ENCODE data around the gene DCANP1. TPM values are rescaled to one million over a fixed set of nuclear protein-coding genes. Genes with fewer than 3 reads are reported as not detected.

The DCANP1 gene
- total RNA-seq, 1 donor from 2014 or later, result not detected

DNA sequence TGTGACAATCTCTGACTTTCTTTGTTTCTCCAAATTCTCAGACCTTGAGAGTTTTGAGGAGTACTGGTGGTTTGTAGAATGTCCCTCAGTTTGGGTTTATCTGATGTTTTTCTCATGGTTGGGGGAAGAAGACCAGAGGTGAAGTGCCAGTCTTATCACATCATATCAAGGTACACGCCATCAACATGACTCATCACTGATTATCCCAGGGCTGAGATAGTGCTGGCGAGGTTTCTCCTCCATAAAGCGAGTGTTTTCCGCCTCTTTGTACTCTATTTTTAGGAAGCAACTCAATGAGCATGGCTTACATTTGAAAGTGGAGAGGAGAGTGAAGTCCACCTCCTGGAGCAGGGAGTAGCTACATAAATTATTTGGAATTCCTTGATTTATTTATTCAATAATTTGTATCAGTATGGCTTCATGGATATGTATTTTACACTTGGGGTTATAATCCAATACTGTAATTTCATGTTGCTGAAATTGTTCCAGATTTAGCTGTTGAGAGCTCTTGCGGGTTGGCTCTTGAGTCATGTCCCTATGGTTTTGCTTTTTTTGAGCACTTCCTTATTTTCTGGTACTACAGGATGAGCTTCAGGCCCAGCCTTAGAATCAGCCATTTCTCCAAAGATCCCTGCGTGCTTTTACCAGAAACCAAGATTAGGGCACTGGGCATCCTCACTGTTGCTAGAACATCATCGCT, 23.9 kb downstream of the DCANP1 start:
- intact Hi-C loops (cut with micrococcal nuclease), result no loop called here
- Mint-ChIP-seq H3K27me3 (peaks cover 36% of the 10 kb centered on the region), H3K36me3 (ENCODE audit: low read depth) (peaks cover 2% of the 10 kb centered on the region), H3K9me3 (peaks cover 6% of the 10 kb centered on the region), H3K4me3 (no peak overlapping the region), H3K4me1 (peaks cover 20% of the 10 kb centered on the region), H3K27ac (no peak overlapping the region)
- no peak for DNase-seq

DNA sequence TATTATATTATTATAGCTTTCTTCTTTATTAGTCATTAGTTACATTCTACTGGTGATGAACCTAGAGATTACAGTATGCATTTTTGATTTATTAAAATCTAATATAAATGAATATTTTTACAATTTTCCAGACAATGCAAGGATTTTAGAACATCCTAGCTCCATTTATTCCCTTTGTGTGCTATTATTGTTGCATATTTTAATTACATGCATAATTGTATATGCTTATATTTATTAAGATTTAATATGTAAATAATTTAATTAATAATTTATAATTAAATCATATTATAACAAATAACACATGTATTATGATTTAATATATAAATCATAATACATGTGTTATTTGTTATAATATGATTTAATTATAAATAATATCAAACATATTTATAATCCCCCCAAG, 24.7 kb downstream of the DCANP1 start:
- Mint-ChIP-seq H3K27ac (no peak overlapping the region), H3K36me3 (ENCODE audit: low read depth) (peaks cover 2% of the 10 kb centered on the region), H3K27me3 (peaks cover 44% of the 10 kb centered on the region), H3K4me3 (no peak overlapping the region), H3K9me3 (peaks cover 6% of the 10 kb centered on the region), H3K4me1 (peaks cover 20% of the 10 kb centered on the region)
- DNase-seq, result no peak
- intact Hi-C loops (cut with micrococcal nuclease), result no loop called here

DNA sequence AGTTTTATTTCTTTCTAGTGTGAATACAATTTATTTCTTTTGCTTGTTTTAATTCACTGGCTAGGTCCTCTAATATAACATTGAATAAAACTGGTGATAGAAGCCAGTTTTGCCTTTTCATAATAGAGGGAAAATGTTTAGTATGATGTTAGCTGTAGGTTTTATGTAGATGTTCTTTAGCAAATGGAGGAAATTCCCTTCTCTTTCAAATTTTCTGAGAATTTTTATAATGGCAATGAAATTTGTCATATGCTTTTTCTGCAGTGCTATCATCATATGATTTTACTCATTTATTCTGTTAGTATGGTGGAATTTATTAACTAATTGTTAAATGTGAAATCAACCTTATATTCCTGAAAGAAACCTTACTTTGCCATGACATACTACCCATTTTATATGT, 30.1 kb downstream of the DCANP1 start:
- Mint-ChIP-seq H3K9me3 (peaks cover 9% of the 10 kb centered on the region), H3K36me3 (ENCODE audit: low read depth) (peaks cover 2% of the 10 kb centered on the region), H3K27me3 (peaks cover 67% of the 10 kb centered on the region), H3K4me3 (no peak overlapping the region), H3K4me1 (no peaks in the 10 kb centered on the region), H3K27ac (no peak overlapping the region)
- intact Hi-C loops (cut with micrococcal nuclease), result no loop called here
- no peak for DNase-seq

DNA sequence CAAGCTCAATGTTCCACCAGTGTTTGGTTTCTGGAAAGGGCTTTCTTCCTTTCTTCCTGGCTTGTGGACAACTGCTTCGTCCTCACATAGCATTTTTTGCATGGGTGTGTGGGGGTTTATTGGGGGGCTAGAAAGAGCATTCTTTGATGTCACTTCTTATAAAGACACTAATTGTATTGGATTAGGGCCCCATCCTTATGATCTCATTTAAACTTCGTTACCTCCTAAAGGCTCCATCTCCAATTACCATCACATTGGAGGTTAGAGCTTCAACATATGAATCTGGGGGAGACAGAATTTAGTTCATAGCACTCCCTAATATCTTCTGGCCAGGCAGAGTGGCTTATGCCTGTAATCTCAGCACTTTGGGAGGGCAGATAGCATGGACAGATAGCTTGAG, 42.1 kb downstream of the DCANP1 start:
- DNase-seq, result no peak
- Mint-ChIP-seq H3K9me3 (peaks cover 4% of the 10 kb centered on the region), H3K4me1 (peaks cover 2% of the 10 kb centered on the region), H3K27ac (no peak overlapping the region), H3K27me3 (peaks cover 27% of the 10 kb centered on the region), H3K4me3 (no peak overlapping the region), H3K36me3 (ENCODE audit: low read depth) (no peaks in the 10 kb centered on the region)
- intact Hi-C loops (cut with micrococcal nuclease), result no loop called here

DNA sequence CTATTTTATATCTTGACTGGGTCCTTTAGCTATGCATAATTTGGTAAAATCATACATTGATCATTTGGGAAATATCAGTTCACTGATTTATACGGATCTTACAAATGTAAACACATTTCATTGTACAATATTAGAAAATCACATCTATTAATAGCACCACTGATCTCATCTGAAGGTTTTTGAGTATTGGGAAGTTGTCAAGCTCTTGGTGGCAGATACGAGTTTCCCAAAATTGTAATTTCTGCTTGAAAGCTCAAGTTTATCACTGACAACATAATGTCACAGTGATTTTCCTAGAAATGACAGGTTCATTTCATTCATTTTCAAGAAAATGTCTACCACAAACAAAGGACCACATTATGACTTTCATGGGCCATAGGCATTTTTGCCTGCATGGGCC, 45.1 kb downstream of the DCANP1 start:
- Mint-ChIP-seq H3K27ac (no peak overlapping the region), H3K9me3 (peaks cover 4% of the 10 kb centered on the region), H3K4me1 (peaks cover 17% of the 10 kb centered on the region), H3K4me3 (no peak overlapping the region), H3K36me3 (ENCODE audit: low read depth) (peaks cover 9% of the 10 kb centered on the region), H3K27me3 (peaks cover 17% of the 10 kb centered on the region)
- no peak for DNase-seq
- intact Hi-C loops (cut with micrococcal nuclease), result no loop called here

DNA sequence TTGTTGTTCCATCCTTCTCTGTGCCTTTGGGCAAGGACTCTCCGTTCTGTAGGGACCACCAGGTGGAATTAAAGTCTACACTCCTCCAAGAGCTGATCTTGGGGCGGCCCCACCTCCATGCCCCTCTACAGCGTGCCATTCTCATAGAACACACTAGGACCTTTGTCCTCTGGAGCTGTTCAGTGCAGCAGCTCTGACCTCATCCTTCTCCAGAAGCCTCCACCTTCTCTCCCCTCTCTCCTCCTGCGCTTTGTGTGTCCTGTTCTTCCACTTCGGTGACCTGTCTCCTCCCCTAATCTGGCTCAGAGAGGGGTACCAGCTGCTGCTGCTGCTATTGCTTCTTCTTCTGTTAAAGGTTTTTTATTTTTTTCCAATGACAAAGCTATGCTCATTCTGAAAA, 46.3 kb downstream of the DCANP1 start:
- Mint-ChIP-seq H3K4me3 (peak overlapping the region; percentile 90), H3K9me3 (peaks cover 4% of the 10 kb centered on the region), H3K36me3 (ENCODE audit: low read depth) (peaks cover 12% of the 10 kb centered on the region), H3K27ac (no peak overlapping the region), H3K4me1 (peaks cover 28% of the 10 kb centered on the region), H3K27me3 (peaks cover 9% of the 10 kb centered on the region)
- DNase-seq, result peak; percentile 53
- intact Hi-C loops (cut with micrococcal nuclease), result no loop called here

DNA sequence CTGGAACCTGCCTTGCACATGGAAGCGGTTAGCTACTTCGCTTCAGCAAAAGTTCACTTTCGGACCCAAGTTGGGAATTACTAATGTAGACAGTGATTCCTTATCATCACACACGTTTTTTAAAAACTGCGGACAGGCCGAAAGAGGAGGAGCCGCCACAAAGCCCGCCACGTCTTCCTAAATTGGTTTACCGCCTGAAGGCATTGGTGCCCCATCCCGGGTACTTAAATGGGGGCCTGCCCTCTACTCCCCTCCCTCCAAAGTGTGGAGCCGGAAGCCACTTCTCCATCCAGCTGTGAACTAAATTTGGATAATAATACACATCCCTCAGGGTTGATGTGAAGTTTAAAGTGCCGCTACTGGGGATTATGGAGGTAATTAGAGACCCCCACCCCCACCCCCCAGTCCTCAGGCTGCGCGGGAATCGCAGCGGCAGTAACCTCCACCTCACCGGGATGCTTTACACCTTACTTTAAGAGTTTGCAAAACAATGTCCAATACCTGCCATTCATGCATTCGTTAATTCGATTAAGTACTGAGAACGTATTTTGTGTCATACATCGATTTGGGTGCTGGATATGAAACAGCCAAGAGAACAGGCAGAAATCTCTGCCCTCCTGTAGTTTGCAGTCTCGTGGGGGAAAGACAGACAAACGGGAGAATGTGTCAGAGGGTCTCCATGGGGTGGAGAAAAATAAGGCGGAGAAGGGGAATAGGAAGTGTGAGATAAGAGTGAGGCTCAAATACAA, 47.2 kb downstream of the DCANP1 start:
- intact Hi-C loops (cut with micrococcal nuclease), result loop anchor here (1.0 to 5.0 kb wide), 2 partner anchors 23 to 38 kb away; no protein-coding TSS in a partner anchor
- Mint-ChIP-seq H3K36me3 (ENCODE audit: low read depth) (peaks cover 16% of the 10 kb centered on the region), H3K4me1 (peaks cover 37% of the 10 kb centered on the region), H3K9me3 (peaks cover under 1% of the 10 kb centered on the region), H3K4me3 (peak overlapping the region; percentile 90), H3K27ac (peak overlapping the region; percentile 91), H3K27me3 (peaks cover 3% of the 10 kb centered on the region)
- peak; percentile 48 for DNase-seq

DNA sequence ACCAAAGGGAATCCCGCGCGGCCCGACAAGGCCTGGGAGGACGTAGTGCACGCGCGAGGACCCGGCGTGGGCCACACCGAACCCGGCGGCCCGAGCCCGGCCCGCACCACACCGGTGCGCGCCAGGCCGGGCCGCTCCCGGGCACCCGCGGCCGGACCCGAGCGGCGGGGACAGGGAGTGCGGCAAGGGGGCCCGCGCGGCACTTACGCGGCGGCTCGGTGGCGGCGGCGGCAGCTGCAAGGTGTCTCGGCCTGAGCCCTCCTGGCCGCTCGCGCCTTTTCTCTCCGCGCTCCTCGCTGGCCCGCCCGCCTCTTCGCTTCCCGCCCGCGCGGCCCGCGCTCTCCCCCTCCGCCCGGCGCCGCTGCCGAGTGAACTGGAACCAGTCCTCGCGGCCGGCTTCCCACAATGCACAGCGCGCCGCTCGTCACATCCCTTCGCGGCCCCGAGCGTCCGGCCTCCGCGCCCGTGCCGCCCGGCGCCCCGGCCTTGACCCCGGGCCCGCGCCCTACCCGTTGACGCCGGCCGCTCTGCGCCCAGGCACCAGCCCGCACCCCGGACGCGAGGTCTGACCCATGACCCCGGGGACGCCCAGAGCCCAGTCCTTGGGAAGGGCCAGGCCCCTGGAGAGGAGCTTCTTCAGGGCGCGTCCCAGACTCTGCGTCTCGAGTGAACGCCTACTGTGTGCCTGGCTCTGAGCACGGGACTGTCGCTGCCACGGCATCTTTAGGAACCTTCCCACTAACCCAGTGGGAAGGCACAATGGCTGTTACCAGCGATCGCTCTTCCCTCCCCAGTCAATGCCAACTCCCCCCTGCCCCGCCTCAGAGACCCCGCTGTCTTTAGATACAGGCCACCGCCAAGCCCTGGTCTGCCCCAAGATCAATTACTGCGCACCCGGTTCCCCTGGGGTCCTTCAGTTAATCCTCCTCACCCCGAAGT, 48.0 kb downstream of the DCANP1 start, which contains the start of gene MACROH2A1:
TSS of gene MACROH2A1 (minus strand) at position 377 of the 939 bp plus-strand sequence. CDS start 10,138 bp downstream, outside the sequence.
- Mint-ChIP-seq H3K4me3 (peak within 1 kb of the TSS; percentile 90), H3K27ac (peak within 1 kb of the TSS; percentile 91), H3K4me1 (peaks cover 43% of the 10 kb centered on the region), H3K27me3 (no peaks in the 10 kb centered on the region), H3K9me3 (no peaks in the 10 kb centered on the region), H3K36me3 (ENCODE audit: low read depth) (peaks cover 21% of the 10 kb centered on the region)
- intact Hi-C loops (cut with micrococcal nuclease), result loop anchor here (1.0 to 5.0 kb wide), 2 partner anchors 22 to 37 kb away; no protein-coding TSS in a partner anchor
- DNase-seq, result peak; percentile 96

DNA sequence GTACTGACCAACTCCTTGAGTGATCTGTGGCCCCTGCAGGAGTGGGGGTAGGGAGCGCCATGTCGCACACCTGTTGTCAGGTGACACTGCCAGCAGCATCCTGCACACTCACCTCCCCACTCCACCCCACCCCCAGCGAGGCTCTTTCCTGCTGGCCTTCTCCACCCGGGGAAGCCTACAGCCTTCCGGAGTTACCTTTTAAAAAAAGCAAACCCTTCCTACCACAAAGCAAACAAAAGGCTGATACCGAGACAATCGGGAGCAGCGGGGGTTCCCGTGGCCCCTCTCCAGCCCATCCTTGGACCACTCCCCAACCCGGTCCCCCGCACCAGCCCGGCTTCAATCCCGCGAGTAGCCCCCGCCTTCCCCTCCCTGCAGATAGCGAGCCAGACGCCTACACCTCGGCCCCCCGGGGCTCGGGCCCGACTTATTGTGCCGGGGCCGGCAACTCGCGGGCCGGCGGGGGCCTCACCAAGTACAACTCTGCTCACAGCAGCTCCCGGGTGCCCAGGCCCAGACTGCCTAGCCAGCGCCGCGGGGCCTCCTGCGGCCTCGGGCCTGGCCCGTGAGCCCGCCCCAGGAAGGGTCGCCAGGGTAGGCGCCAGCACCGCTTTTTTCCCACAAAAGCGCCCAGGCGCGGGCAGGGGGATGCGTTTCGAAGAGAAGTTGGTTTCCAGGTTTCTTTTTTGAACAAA, 48.8 kb downstream of the DCANP1 start:
- intact Hi-C loops (cut with micrococcal nuclease), result loop anchor here (5.0 kb wide), 1 partner anchor 36 kb away; no protein-coding TSS in a partner anchor
- Mint-ChIP-seq H3K36me3 (ENCODE audit: low read depth) (peaks cover 23% of the 10 kb centered on the region), H3K27me3 (no peaks in the 10 kb centered on the region), H3K27ac (peak overlapping the region; percentile 91), H3K4me1 (peaks cover 51% of the 10 kb centered on the region), H3K4me3 (peak overlapping the region; percentile 89), H3K9me3 (no peaks in the 10 kb centered on the region)
- peak; percentile 86 for DNase-seq

DNA sequence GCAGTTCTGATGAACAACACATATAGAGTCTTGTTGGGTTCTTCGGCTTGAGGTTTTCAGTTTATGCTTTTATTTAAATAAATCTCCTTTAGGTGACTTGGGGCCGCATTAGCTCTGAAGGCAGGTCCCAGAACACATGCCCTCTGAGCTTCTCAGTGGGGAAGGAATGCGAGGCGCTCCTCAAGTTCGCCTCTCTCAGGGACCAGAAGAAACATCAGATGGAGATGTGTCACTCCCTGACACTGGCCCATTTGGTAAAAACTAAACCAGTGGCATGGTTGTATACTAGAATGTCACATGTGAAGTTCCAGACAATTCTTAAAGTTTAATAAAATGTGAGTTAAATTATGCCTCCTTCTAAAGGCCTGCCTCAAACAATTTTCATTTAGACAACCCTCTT, 50.1 kb downstream of the DCANP1 start:
- intact Hi-C loops (cut with micrococcal nuclease), result loop anchor here (5.0 kb wide), 1 partner anchor 35 kb away; no protein-coding TSS in a partner anchor
- H3K4me1 Mint-ChIP-seq, result peaks cover 63% of the 10 kb centered on the region
- H3K9me3 Mint-ChIP-seq, result no peaks in the 10 kb centered on the region
- no peaks in the 10 kb centered on the region for H3K27me3 Mint-ChIP-seq
- peaks cover 34% of the 10 kb centered on the region for H3K36me3 Mint-ChIP-seq (ENCODE audit: low read depth)
- H3K4me3 Mint-ChIP-seq, result peak overlapping the region; percentile 89
- peak overlapping the region; percentile 61 for H3K27ac Mint-ChIP-seq
- DNase-seq, result peak; percentile 46

DNA sequence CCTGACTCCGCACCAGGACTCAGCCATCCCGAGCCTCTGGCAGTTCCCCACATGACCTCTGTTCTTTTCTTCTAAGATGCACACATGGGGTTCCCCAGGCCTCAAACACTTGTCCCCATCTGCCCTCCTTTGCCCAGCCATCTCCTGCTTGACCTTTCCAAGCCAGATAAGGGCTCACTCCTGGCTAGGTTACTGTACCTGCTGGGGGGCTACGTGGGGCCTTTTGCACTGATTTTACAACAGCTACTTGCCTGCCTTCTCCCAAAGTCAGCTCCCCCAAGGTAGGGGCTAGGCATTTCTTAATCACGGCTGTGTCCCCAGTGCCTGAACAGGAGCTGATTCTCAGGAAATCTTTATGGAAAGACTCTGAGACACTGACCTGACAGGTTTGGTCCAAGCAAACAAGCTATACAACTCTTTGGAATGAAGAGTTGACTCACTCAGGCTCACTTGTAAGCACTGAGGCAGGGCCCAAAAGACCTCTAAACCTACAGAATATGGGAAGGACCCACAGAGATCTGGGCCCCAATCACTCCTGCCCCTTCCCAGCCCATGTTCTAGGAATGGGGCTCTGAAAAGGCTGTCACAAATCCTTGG, 50.6 kb downstream of the DCANP1 start:
- intact Hi-C loops (cut with micrococcal nuclease), result loop anchor here (5.0 kb wide), 1 partner anchor 34 kb away; no protein-coding TSS in a partner anchor
- H3K27ac Mint-ChIP-seq, result no peak overlapping the region
- peaks cover 39% of the 10 kb centered on the region for H3K36me3 Mint-ChIP-seq (ENCODE audit: low read depth)
- peak; percentile 55 for DNase-seq
- peaks cover 68% of the 10 kb centered on the region for H3K4me1 Mint-ChIP-seq
- H3K9me3 Mint-ChIP-seq, result no peaks in the 10 kb centered on the region
- no peaks in the 10 kb centered on the region for H3K27me3 Mint-ChIP-seq
- no peak overlapping the region for H3K4me3 Mint-ChIP-seq

DNA sequence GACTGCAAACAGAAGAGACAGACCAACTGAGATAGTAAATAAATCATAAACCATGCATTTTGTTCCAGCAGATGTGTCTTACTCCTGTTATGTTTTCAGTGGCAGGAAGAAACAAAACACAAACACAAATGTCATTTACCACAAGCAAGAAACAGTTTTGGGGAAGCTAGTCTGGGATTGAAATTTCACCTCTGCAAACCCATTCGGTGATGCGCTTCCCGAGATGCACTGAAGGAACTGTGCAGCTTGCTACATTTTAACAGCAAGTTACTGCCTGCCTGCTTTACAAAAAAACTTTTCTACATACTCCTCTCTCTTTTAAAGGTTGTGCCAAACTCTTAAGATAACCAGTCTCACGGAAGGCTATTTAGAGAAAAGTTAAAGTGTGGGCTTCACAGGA, 51.3 kb downstream of the DCANP1 start:
- no peak for DNase-seq
- intact Hi-C loops (cut with micrococcal nuclease), result loop anchor here (5.0 kb wide), 1 partner anchor 34 kb away; no protein-coding TSS in a partner anchor
- H3K36me3 Mint-ChIP-seq (ENCODE audit: low read depth), result peaks cover 39% of the 10 kb centered on the region
- H3K27me3 Mint-ChIP-seq, result no peaks in the 10 kb centered on the region
- H3K4me1 Mint-ChIP-seq, result peaks cover 71% of the 10 kb centered on the region
- peak overlapping the region; percentile 0 for H3K27ac Mint-ChIP-seq
- H3K4me3 Mint-ChIP-seq, result no peak overlapping the region
- no peaks in the 10 kb centered on the region for H3K9me3 Mint-ChIP-seq
